ENCODE data around the gene B3GLCT. TPM values are rescaled to one million over a fixed set of nuclear protein-coding genes. Genes with fewer than 3 reads are reported as not detected.

Gene B3GLCT
- total RNA-seq, 1 donor from 2014 or later: 11.5 TPM

Other genes with a start within 250 kb of the B3GLCT start
- gene HSPH1, start 38.1 kb upstream of the B3GLCT start, total RNA-seq: 50.6 and 59.4 TPM in 2 replicates